ENCODE measurements around the gene ZNF598.

Gene ZNF598

DNA sequence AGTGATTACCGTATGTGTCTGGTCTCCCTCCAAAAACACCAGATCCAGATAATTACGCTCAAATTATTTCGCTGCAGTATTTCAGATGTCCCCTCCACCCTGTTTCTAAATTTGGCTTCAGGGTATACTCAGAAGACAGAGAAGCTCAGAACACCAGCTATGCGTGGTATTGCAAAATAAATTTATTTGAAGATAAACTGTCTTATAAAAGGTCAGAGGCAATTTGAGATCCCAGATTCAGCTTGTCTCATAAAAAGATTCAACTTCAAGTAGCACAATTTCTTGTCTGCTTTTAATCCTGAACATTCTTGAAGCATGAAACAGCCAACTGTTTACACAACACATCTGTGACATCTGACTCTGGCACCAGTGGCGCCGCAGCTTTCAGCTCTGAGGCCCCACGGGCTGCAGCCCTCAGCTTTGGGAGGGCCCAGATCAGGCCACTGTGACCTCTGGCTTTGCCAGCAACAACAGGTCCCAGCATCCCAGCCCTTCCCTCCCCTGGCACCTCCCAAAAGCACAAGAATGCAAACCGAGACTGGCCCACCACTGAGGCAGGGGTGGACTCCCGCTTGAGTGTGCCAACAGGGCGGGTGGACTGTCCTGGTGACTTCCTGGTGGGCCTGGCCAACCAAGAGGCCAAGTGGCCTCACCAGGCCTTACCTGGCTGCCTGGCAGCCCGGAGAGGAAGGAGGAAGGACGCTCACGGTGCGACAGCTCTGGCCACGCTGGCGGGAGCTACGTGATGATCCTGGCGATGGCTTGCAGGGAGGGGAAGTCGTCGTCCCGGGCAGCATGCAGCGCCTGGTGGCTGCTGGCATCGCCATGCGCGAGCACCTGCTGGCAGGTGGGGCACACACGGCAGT lies 11.9 kb downstream of the ZNF598 start:
- TF ChIP-seq EZH2 (IDR thresholded peaks at IDR 0.05) (no peak), FOXP2 (optimal IDR thresholded peaks at IDR 0.05; ENCODE audit: control extremely low read depth, extremely low read length, insufficient read depth) (no peak), POLR2AphosphoS5 (IDR thresholded peaks at IDR 0.05; ENCODE audit: borderline replicate concordance, low read depth, low read length) (no peak; the same call in 1 of the 2 replicates)
- Histone ChIP-seq H3K36me3 (ENCODE audit: insufficient read depth, low read length) (peaks cover 50% of the 10 kb centered on the region; the same call in 1 of the 2 replicates), H3K9ac (ENCODE audit: insufficient read length) (no peak overlapping the region), H3K9me3 (ENCODE audit: low read depth, low read length) (no peaks in the 10 kb centered on the region), H3K4me3 (no peak overlapping the region), H3K27ac (peak overlapping the region; percentile 51)
- DNase-seq (ENCODE audit: low read depth, low spot score), result no peak

DNA sequence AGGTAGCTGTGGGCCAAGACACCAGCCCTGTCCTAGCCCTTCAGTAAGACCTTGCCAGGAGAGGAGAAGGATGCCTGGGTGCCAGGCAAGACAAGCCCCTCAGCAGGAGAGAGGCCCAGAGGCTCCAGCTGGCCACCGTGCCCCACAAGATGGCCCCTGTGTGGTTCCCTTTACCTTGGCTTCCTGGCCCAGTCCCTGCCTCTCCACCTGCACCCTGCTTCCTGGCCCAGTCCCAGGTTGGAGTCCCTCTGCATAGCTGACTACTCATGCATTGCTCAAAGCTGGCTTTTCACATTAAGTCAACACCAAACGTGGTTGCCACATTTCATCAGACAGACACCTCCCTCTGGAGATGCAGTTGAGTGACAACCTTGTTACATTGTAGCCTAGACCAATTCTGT lies 15.9 kb downstream of the ZNF598 start:
- no peak overlapping the region for H3K4me3 ChIP-seq
- H3K9ac ChIP-seq (ENCODE audit: insufficient read length), result no peak overlapping the region
- H3K9me3 ChIP-seq (ENCODE audit: low read depth, low read length), result no peaks in the 10 kb centered on the region
- no peak for DNase-seq (ENCODE audit: low read depth, low spot score)
- peaks cover 15% of the 10 kb centered on the region; the same call in 1 of the 2 replicates for H3K36me3 ChIP-seq (ENCODE audit: insufficient read depth, low read length)
- H3K27ac ChIP-seq, result 0 out of 2 replicates have a peak overlapping the region, but pooled peaks have one; percentile 13
- TF ChIP-seq POLR2AphosphoS5 (IDR thresholded peaks at IDR 0.05; ENCODE audit: borderline replicate concordance, low read depth, low read length) (no peak), EZH2 (IDR thresholded peaks at IDR 0.05) (no peak), FOXP2 (optimal IDR thresholded peaks at IDR 0.05; ENCODE audit: control extremely low read depth, extremely low read length, insufficient read depth) (no peak)

DNA sequence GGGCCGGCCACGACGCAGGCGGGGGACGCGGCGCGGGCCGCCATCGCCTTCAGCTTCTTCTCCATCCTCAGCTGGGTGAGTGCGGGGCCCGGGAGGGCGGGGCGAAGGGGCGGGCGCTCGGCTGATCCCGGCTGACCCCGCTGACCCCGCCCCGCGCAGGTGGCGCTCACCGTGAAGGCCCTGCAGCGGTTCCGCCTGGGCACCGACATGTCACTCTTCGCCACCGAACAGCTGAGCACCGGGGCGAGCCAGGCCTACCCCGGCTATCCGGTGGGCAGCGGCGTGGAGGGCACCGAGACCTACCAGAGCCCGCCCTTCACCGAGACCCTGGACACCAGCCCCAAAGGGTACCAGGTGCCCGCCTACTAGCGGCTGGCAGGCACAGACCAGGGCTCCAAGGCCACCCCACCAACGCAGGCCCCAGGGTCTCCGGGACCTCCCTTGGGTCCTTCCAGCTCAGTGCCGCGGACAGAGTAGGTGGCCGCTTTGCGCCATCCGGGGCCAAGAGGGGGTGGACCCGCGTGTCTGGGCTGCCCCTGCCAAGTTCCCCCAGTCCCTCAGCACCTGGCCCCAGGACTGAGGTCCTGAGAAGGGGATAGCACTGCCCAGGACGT lies 16.8 kb downstream of the ZNF598 start:
- Histone ChIP-seq H3K4me3 (no peak overlapping the region), H3K27ac (no peak overlapping the region), H3K36me3 (ENCODE audit: insufficient read depth, low read length) (peaks cover 8% of the 10 kb centered on the region; the same call in 1 of the 2 replicates), H3K9me3 (ENCODE audit: low read depth, low read length) (no peaks in the 10 kb centered on the region), H3K9ac (ENCODE audit: insufficient read length) (no peak overlapping the region)
- TF ChIP-seq POLR2AphosphoS5 (IDR thresholded peaks at IDR 0.05; ENCODE audit: borderline replicate concordance, low read depth, low read length) (no peak), EZH2 (IDR thresholded peaks at IDR 0.05) (no peak), FOXP2 (optimal IDR thresholded peaks at IDR 0.05; ENCODE audit: control extremely low read depth, extremely low read length, insufficient read depth) (no peak)
- no peak for DNase-seq (ENCODE audit: low read depth, low spot score)

DNA sequence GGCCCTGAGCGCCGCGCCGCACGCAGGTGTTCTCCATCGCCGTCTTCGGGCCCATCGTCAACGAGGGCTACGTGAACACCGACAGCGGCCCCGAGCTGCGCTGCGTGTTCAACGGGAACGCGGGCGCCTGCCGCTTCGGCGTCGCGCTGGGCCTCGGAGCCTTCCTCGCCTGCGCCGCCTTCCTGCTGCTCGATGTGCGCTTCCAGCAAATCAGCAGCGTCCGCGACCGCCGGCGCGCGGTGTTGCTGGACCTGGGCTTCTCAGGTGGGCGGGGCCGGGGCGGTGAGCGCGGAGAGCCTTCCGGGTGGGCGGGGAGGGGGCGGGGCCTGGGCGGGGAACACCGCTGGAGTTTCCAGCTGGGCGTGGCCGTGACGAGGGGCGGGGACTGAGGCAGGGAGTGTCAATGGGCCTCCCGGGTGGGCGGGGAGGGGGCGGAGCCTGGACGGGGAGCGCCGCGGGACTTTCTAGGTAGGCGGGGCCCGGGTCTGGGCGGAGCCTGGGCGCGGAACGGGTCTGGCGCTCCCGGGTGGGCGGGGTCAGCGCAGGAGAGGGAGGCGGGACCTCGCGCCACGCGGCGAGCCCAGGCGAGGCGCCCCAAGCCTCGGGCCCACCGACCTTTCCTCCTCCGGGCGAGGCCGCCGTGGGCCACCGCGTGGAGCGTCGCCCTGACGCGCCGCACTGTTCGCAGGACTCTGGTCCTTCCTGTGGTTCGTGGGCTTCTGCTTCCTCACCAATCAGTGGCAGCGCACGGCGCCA lies 17.5 kb downstream of the ZNF598 start:
- Histone ChIP-seq H3K36me3 (ENCODE audit: insufficient read depth, low read length) (peaks cover 6% of the 10 kb centered on the region; the same call in 1 of the 2 replicates), H3K9ac (ENCODE audit: insufficient read length) (no peak overlapping the region), H3K27ac (no peak overlapping the region), H3K4me3 (0 out of 2 replicates have a peak overlapping the region, but pooled peaks have one; percentile 15), H3K9me3 (ENCODE audit: low read depth, low read length) (no peaks in the 10 kb centered on the region)
- no peak for TF ChIP-seq POLR2AphosphoS5 (IDR thresholded peaks at IDR 0.05; ENCODE audit: borderline replicate concordance, low read depth, low read length)
- no peak for TF ChIP-seq FOXP2 (optimal IDR thresholded peaks at IDR 0.05; ENCODE audit: control extremely low read depth, extremely low read length, insufficient read depth)
- no peak for TF ChIP-seq EZH2 (IDR thresholded peaks at IDR 0.05)
- peak; percentile 39 for DNase-seq (ENCODE audit: low read depth, low spot score)

DNA sequence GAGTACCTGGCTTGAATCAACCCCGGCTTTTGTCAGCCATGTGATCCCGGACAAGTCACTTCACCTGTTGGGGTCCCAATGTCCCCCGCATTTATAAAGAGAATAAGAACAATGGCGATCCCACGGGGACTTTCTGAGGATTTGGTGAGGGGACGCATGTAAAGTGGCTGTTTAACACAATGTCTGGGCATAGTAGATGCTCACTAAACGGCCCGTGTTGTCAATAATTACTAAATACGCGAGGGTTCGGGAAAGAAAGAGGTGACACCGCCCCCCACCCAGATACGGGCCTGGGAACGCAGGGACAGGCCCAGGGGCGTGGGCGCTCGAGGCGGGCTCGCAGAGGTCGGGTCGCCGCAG lies 18.1 kb downstream of the ZNF598 start:
- no peak overlapping the region for H3K27ac ChIP-seq
- H3K9ac ChIP-seq (ENCODE audit: insufficient read length), result no peak overlapping the region
- 0 out of 2 replicates have a peak overlapping the region, but pooled peaks have one; percentile 15 for H3K4me3 ChIP-seq
- DNase-seq (ENCODE audit: low read depth, low spot score), result no peak
- TF ChIP-seq FOXP2 (optimal IDR thresholded peaks at IDR 0.05; ENCODE audit: control extremely low read depth, extremely low read length, insufficient read depth), result no peak
- TF ChIP-seq POLR2AphosphoS5 (IDR thresholded peaks at IDR 0.05; ENCODE audit: borderline replicate concordance, low read depth, low read length), result no peak
- TF ChIP-seq EZH2 (IDR thresholded peaks at IDR 0.05), result no peak
- peaks cover under 1% of the 10 kb centered on the region; the same call in 1 of the 2 replicates for H3K36me3 ChIP-seq (ENCODE audit: insufficient read depth, low read length)
- no peaks in the 10 kb centered on the region for H3K9me3 ChIP-seq (ENCODE audit: low read depth, low read length)

DNA sequence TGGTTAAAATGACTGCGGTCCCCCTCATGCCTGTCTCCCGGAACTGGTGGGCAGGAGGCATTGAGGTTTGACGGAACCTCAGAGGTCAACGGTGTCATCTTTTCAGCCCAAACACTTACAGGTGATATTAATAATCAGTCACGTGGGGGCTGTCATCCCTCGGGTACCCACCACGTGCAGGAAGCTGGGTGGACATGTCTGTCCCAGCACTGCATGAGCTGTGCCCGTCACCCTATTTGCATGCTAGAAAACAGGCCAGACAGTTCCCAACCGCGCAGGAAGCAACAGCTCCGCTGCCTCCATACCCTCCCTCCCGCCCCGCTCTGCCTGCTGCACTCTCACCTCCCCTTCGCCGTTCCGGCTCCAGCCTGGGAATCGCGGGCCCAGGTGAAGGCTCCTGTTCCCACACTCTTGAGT lies 18.5 kb downstream of the ZNF598 start:
- no peak overlapping the region for H3K4me3 ChIP-seq
- H3K36me3 ChIP-seq (ENCODE audit: insufficient read depth, low read length), result no peaks in the 10 kb centered on the region
- no peak overlapping the region for H3K9ac ChIP-seq (ENCODE audit: insufficient read length)
- no peaks in the 10 kb centered on the region for H3K9me3 ChIP-seq (ENCODE audit: low read depth, low read length)
- no peak overlapping the region for H3K27ac ChIP-seq
- TF ChIP-seq FOXP2 (optimal IDR thresholded peaks at IDR 0.05; ENCODE audit: control extremely low read depth, extremely low read length, insufficient read depth) (no peak), EZH2 (IDR thresholded peaks at IDR 0.05) (no peak), POLR2AphosphoS5 (IDR thresholded peaks at IDR 0.05; ENCODE audit: borderline replicate concordance, low read depth, low read length) (no peak)
- no peak for DNase-seq (ENCODE audit: low read depth, low spot score)

DNA sequence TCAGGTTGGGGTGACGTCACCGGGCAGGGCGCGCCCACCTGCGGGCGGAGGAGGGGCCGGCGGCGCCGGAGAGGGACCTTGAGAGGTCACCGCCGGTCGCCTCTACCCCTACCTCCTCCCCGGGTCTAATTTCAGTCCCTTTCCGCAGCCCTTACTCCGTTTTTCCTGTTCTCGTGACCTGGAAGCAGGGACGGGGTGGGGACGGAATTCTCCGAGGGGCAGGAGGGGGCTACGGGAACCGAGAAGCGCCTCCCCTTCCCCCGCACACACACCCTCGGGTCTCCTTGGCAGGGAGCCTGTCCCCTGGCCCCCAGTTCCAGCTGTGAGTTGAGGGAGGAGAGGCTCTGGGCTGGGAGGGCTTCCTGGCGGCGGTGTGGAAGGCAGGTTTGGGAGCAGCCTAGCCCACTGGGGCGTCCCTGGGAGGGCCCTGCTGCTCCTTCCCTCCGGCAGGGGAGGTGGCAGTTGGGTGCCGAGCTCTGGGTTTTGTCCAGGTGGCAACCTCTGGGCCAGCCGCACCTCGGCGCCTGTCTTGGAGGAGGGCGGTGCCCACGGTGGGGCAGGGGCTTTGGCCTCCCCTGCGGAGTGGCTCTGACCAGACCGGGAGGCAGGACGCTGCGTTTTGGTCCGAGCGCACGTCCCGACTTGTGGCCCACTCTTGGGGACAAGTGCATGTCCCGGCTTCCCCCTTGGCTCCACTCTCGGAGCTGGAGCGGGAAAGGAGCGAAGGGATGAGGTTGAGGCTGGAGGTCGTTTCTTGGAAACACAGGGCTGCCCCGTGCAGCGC lies 19.1 kb downstream of the ZNF598 start:
- Histone ChIP-seq H3K36me3 (ENCODE audit: insufficient read depth, low read length) (no peaks in the 10 kb centered on the region), H3K9me3 (ENCODE audit: low read depth, low read length) (no peaks in the 10 kb centered on the region), H3K4me3 (peak overlapping the region; percentile 74), H3K27ac (no peak overlapping the region), H3K9ac (ENCODE audit: insufficient read length) (no peak overlapping the region)
- TF ChIP-seq POLR2AphosphoS5 (IDR thresholded peaks at IDR 0.05; ENCODE audit: borderline replicate concordance, low read depth, low read length) (no peak), FOXP2 (optimal IDR thresholded peaks at IDR 0.05; ENCODE audit: control extremely low read depth, extremely low read length, insufficient read depth) (no peak), EZH2 (IDR thresholded peaks at IDR 0.05) (no peak)
- no peak for DNase-seq (ENCODE audit: low read depth, low spot score)

Data from SK-N-MC (cell line).